C4-2B (cell line): ENCODE data around the gene PLD2.

Experiments used
- CTCF ChIP-seq: fragments of 450-650 bp; conservative IDR thresholded peaks from 2 replicates; pipeline ENCODE4 v1.5.1; 2017; ENCODE audit warnings: mild to moderate bottlenecking
- ZFX ChIP-seq: fragments of 450-650 bp; IDR thresholded peaks from 2 replicates; pipeline ENCODE4 v1.6.1; 2017

DNA sequence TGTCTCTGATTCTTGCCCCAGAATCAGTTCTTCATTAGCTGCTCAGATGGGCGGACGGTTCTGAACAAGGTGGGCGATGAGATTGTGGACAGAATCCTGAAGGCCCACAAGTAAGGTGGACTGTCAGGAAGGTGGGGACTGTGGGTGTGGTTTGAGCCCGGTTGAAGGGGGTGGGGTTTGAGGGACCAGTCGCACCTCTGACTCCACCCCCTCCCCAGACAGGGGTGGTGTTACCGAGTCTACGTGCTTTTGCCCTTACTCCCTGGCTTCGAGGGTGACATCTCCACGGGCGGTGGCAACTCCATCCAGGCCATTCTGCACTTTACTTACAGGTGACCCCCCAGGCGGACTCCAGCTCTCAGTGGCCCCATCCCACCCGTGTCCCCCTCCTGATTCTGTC is 11.3 kb downstream of the PLD2 start:
- no peak for TF ChIP-seq CTCF
- TF ChIP-seq ZFX: no peak
